GM21528 (cell line): ENCODE data around the gene MYO1F.
"Not testable (repeated sequence)": the region's sequence is repeated elsewhere in the genome, so short reads cannot be mapped to it uniquely, and the experiment has no call there.

Experiments used
- ATAC-seq: cut with Tn5 transposase; IDR thresholded peaks from one replicate; pipeline ENCODE4 v1.9.1; 2021; ENCODE audit warnings: mild to moderate bottlenecking, moderate library complexity; ENCODE audit not compliant: unreplicated experiment, low FRiP score

Gene MYO1F

DNA sequence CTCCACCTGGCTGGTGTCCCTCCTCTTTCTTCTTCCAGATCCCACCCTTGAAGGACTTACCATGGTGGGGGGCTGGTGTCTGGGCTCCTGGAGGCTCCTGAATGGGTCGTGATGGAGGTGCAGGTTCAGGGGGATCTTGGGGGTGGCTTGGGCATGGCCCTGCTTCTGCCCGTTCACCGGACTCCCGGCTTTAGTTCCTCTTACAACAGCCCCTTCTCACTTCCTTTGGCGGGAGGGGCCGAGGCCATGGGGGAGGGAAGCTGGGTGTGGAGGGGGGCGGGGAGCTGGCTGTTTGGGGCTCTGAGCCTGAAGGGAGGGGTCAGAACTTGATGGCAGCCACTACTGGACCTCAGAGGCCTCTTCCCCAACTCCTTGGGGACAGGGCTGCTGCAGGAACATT is at the start of gene MYO1F:
TSS of gene MYO1F (minus strand) at position 196 of the 400 bp plus-strand sequence. CDS start at position 63, 133 bp downstream.
- no peak for ATAC-seq

DNA sequence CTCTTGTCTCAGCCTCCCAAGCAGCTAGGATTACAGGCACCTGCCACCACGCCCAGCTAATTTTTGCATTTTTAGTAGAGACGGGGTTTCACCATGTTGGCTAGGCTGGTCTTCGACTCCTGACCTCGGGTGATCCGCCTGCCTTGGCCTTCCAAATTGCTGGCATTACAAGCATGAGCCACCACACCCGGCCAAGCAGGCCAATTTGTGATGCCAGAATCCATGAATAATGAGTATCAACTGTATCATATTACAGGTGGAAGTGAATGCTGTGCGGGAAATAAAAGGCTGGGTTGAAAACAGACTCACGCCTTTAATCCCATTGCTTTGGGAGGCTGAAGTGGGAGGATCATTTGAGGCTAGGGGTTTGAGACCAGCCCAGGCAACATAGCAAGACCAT is 49.6 kb upstream of the MYO1F start:
- no peak for ATAC-seq

GRCh38 chr19:8622886-8623285 is 45.6 kb upstream of the MYO1F start:
- ATAC-seq: not testable (repeated sequence)

- ATAC-seq: no peak
Measured at GRCh38 chr19:8618751-8619150, 41.5 kb upstream of the MYO1F start.

- ATAC-seq: no peak
Measured at GRCh38 chr19:8617984-8618383, 40.7 kb upstream of the MYO1F start.

DNA sequence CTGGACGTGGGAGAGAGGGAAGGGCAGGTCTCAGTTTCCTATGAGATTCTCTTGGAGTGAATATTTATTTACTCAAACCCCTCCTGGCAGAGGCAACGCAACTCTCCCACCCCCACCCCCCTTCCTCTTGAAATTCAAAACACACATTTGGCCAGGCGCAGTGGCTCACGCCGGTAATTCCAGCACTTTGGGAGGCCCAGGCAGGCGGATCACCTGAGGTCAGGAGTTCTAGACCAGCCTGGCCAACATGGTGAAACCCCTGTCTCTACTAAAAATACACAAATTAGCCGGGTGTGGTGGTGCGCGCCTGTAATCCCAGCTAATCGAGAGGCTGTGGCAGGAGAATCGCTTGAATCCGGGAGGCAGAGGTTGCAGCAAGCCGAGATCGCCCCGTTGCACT is 40.1 kb upstream of the MYO1F start:
- not testable (repeated sequence) for ATAC-seq

GRCh38 chr19:8616861-8617260 is 39.6 kb upstream of the MYO1F start:
- ATAC-seq: no peak

DNA sequence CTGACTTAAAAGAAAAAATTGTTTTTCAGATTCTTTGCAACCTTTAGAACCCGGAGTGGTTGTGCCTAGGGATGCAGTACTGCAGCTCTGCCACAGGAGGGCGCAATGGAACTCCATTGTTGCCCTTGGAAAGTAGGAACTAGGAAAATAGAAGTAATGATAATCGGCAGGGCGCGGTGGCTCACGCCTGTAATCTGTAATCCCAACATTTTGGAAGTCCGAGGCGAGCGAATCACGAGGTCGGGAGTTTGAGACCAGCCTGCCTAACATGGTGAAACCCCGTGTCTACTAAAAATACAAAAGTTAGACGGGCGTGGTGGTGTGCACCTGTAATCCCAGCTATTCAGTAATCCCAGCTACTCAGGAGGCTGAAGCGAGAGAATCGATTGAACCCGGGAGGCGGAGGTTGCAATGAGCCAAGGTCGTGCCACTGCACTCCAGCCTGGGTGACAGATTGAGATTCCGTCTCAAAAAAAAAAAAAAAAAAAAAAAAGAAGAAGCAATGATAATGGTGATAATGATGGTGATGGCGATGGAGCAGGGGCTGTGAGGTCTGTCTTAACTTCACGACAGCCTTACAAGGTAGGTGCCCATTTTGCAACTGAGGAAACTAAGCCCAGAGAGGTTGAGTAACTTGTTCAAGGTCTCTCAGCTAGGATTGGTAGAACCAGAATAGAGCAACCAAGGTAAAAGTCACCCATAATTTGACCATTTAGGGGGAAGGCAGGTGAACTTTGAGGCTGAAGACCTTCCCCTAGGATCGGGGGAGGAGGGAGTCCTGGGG is 38.8 kb upstream of the MYO1F start:
- ATAC-seq: no peak

GRCh38 chr19:8615024-8615423 is 37.8 kb upstream of the MYO1F start:
- ATAC-seq: no peak

GRCh38 chr19:8614455-8614854 is 37.2 kb upstream of the MYO1F start:
- no peak for ATAC-seq

DNA sequence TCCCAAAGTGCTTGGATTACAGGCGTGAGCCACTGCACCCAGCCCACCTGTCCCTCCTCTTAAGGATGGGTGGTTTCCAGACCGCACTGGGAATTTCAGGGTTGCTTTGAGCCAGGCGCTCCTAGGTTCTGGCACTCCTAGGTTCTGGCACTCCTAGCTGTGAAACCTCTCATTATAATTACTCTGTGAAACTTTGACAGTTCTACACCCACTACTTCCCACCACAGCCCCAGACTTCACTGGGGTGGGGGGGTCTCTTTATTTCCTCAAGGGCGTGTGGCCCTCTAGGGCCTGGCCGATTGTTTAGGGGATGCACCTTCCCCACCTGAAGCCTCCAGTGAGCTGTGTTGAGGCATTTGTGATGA is 35.5 kb upstream of the MYO1F start:
- ATAC-seq: no peak

- ATAC-seq: no peak
Measured at GRCh38 chr19:8611877-8612806, 34.9 kb upstream of the MYO1F start.

DNA sequence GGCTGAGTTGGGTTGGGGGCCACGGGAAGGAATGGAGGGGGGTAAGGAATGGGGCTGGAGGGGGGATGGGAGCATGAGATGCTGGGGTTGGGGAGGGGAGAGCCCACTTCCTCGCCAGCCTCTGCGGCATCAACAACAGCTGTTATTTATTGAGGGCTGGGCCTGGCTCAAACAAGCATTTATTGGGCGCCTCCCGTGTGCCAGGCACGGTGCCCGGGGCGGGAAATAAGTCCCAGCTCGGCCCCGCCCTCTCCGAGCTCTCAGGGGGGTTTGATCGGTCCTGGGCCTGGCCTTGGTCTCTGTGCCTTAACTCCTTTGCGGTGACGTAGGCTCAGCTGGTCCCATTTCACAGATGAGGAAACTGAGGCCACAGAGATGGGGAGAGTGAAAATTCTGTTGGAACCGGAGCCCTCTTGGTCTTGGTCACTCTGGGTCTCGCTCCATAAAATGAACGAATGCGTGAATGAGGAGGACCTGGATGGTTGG is 34.2 kb upstream of the MYO1F start:
- ATAC-seq: no peak

GRCh38 chr19:8610936-8611300 is 33.7 kb upstream of the MYO1F start:
- ATAC-seq: no peak

- no peak for ATAC-seq
Measured at GRCh38 chr19:8610041-8610935, 33.0 kb upstream of the MYO1F start, which contains the start of gene ADAMTS10. TSS of gene ADAMTS10 (minus strand) at chr19:8610715. CDS start at chr19:8605710, 5,005 bp downstream.

DNA sequence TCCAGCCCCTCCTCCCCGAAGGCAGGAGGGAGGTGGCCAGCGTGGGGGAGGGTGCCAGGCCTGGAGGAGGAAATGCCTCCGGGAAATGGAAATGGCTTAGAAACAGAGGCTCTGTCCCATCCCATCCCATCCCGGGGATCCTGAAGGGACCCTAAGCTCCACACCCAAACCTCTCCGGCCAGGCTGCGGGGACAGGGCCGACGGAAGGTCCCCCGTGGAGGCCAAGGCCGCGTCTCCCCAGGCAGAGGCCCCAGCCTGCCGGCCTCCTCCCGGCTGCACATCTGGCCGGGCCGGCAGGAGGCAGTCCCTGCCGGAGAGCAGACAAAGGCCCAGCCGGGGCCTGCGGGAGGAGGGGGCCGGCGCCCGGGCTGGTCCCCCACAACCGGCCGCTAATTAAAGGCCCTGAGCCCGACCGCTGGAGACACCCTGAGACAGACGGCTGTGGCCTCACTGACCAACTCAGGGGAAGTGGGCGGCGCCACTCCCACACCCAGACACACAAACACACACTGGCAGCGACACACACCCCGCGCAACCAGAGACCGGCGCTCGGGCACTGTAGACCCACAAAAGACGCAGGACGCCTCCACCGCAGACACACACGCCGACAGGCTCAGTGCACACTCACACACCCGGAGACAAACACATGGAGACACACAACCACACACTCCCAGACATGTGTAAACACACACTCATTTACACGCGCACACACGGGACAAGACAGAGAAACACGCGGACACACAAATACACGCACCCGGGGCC is 32.2 kb upstream of the MYO1F start:
- ATAC-seq: no peak

DNA sequence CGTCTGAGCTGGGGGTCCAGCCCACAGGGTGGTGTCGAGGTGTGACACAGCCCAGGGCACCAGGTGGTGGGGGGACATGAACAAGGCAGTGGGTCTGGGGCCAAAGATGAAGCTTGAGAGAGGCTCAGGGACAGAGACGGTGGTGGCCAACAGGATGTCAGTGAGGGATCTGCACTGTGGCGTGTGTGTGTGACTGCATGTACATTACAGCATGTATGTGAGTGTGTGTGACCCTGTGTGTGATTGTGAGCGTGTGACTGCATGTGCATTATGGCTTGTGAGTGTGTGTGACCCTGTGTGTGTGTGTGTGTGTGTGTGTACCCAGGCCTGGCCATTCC is 31.7 kb upstream of the MYO1F start:
- no peak for ATAC-seq

DNA sequence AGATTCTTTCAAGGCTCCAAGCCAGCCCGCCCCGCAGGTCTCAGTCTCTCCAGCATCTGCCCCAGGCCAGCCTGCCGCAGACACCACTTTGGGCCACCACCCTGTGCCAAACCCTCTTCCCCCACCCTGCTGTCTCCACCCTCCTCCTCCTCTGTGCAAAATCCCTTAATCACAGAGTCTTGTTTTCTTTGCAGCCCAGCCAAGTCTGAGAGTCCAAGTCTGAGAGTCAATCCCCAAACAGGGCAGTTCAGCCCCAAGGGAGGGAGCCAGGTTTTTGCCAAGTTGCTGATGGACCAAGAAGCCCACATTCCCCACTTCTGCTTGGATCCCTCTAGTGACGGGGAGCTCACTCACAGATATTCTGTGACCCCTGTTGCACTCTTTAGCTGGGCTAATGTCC is 30.1 kb upstream of the MYO1F start:
- no peak for ATAC-seq

- no peak for ATAC-seq
Measured at GRCh38 chr19:8605514-8605913, 28.3 kb upstream of the MYO1F start.

GRCh38 chr19:8601796-8602195 is 24.6 kb upstream of the MYO1F start:
- ATAC-seq: no peak
